HG03196 (cell line): Measurements from ENCODE around the gene SMCO4.

ENCODE experiments used
- ATAC-seq: cut with Tn5 transposase; IDR thresholded peaks from one replicate; pipeline ENCODE4 v1.9.1; 2021; ENCODE audit not compliant: unreplicated experiment

Gene SMCO4

DNA sequence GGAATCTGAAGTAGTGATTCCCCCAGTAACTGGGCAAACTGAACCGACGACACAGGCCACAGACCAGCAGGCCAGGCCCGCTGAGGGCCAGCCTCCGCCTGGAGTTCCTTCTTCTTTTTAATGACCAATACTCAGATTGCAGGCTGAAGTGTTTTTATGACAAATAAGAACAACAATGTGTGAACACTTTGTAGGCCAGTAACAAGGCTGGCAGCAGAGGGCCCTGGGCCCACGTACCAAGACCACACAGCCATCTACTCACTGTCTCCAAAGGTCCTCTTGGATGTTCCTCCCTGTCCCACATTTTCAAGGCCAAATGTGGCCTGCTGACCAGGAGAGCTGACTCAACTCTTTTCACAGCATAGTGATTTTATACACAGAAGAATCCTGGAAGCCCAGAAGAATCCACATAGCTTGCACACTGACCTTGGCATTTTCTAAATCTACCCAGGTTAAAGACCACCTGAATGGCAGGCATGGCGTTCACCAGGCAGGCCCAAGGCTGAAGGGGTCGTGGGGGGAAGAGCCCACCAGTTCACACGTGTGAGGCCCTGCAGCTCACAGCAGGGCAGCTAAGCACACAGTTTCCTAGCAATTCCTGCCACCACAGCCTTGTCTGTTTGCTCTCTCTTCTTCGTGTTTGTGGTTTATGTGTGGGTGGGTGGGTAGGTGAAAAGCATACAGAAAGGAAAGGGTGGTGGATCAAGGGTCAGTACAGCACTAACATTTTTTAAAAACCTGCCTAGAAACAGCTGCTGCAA is 13.3 kb downstream of the SMCO4 start:
- no peak for ATAC-seq

DNA sequence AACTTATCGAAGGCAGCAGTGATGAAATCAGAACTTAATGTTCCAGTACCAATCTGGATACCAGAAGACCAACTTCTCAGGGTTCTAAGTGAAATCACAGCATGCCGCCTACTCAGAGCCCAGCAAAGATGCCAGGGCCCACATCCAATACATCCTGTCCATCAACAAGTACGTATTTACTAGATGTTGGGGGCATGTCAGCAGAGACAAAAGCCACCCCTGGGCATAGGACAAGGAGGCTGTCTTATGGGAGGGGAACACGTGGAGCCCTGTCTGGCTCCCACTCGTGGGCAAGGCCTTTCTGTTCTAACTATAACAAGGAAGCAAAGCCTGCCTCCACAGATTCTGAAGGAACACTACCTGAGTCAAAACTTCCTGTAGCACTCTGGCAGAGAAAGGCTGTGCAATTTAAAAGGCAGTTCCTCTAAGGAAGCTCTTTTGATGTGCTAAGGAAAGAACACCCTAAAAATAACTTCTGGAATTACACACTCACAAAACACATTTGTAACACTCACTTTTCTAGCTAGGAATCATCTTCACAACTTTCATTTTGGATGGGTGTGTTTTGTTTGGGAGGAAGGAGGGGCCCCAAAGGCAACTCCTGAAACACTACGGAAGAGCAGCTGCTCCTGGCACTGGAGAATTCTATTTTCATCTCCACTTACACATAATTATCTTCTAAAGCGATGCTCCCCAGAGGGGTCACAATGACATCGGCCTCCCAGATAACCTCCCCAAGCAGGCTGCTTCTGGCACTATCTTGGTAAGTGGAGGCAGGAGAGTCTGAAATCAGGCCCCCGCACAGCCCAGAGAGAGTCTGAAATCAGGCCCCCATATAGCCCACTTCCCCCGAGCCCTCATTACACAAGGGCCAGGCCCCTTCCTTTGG is 14.2 kb downstream of the SMCO4 start:
- no peak for ATAC-seq

DNA sequence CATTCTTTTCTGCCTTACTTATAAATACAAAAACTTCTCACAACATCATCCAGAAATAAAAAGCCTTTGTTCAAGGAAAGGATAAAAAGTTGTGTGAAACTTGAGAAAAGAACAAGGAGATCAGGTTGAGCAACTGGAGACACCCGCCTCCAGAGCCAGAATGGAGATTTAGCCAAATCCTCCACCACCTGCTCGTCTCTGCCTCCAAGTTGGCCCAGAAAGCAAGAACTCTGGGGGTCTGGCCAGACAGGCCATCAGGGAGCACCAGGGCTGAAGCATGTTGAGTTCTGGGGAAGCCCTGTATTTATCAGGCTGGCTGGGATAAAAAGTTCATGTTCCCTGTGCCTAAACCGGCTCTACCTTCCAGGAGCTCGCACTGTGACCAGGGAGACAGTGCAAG is 14.9 kb downstream of the SMCO4 start:
- no peak for ATAC-seq

DNA sequence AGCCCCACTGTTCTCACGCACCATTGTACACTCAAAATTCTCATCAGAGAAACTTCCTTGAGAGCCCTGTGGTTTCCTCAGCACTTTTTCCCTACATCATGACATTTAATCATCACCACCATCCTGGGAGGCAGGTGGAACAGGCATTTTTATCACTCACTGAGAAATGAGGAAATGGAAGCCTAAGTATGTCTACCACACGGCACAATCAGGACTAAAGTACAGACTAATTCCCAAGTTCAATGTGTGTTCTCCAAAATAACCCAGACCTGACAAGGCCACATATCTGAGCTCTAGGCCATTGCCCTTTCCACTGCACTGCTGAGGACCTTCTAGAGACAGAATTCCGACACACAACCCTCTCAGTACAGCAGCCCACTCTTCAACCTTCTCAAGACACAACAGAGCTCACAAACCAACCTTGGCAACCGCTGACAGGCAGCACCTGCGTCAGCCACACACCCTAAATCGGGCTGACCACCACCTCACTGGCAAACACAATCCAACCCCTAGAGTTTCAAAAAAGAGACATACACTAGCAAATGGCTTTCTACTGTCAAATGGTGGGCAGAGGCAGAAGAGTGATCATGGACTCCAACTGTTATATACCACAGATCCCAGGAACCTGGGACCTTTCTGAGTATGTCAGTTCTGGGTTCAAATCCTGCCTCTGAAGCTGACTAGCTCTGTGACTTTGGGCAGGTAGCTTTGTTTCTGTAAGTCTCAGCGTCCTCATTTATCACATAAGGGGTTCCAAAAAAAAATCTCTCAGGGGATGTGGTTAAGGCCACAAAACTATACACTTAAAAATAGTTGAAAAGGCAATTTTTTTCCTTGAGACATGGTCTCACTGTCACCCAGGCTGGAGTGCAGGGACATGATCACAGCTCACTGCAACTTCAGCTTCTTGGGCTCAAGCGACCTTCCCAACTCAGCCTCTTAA is 16.3 kb downstream of the SMCO4 start:
- ATAC-seq = no peak

DNA sequence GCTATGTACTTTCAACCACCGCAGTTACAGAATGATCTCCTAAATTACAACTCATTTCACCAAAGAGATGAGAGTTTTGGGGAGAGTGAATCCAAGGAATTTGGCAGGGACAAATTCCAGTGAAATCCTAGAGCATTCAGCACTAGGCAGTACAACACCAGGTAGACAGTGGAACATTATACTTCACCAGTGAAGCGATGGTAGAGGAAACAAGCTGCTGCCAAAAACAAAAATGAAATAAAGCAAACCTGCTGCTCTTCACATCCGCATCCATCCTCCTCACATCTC is 16.9 kb downstream of the SMCO4 start:
- ATAC-seq = no peak

DNA sequence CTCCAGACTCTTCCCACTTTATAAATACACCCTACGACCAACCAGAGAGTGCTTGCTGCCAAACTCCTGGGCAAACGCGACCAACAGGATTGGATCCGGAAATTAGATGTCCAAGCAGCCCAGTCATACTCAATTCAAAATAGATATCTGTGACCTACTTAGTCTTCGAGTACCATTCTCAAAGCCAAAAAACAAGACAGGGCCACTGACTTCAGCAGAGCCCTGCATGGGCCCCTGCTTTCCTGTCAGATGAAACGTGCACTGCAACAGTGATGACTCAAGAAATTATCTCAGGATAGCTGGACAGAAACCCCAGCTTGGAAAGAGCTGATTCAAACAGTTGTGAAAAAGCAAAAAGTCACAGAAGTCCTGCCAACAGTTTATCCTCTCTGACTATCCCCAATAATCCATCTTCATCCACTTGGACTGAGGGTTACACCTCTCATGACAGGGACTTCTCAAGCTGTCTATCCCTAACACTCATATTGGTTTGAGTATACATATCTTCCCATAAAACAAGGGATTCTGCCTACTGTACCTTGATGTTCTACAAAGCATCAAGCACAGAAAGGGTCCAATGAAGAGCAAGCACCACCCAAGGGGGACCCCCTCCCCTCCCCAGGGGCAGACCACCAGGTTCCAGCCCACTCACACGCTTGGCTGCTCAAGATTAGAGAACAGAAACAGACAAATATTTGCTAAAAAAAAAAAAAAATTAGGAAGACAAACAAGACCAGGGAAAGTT is 17.4 kb downstream of the SMCO4 start:
- ATAC-seq = peak; percentile 25

DNA sequence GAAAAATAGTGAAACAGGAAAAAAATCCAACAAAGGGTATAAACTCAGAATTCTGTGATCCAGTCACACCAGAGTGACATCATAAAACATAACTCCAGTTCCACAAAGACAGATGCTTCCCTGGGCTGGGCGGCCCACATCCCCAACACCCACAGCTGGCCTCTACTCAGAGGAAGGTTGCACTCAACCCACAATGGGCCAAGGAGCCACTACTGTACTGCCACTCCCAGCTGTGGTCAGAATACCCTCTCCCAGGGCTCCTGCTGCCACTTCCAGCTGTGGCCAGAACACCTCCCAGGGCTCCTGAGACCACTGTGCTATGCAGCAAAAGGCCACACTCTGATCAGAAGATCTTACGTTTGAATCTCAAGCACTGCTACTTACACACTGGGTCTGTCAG is 18.3 kb downstream of the SMCO4 start:
- no peak for ATAC-seq

DNA sequence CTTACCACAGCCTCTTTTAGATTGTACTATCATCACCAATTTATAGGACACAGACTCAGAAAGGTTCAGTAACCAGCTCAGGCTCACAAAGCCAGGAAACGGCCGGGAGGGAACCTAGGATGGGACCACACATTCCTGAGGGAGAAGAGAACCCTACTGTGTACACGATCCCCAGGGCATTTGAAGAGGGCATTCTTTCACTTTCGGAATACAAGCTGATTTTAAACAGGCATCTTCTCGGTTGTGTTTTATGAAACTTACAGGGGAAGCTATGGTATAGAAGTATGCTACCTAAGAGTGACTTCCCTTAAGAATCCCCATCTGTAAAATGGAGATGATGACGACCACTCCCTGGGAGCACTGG is 19.0 kb downstream of the SMCO4 start:
- peak; percentile 34 for ATAC-seq

DNA sequence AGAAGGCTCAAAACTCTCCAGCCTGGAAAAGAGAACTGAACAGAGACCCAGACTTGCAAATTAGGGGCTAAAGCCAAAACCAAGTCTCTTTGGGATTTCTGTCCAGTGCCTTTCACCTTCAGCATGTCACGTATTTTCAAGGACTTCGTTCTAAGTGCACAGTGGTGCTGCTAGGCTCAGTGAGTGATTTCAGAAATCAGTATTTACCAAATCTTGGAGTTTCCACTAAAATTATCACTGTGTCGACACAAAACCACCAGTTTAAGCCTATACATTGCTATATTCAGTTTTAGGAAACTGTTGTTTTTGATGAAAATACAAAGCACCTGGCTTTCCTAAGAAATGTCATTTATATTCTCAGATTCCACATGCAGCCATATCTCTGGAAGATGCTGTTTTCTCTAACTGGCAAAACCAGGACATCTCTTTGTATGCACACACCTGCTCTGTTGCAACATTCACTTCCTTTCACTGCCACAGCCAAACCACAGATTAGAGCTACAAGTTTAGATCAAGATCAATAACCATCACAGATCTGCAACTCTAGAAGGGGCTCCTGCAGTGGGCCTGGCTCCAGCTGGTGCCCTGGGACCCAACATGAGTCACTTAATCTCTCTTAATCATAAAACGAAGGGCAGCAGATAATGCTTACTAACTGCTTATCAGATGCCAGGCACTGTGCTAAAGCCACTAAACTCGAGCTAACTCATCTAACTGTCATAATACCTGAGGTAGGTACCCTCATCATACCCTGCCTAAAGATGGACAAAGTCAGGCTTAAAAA is 22.3 kb downstream of the SMCO4 start:
- ATAC-seq = no peak

DNA sequence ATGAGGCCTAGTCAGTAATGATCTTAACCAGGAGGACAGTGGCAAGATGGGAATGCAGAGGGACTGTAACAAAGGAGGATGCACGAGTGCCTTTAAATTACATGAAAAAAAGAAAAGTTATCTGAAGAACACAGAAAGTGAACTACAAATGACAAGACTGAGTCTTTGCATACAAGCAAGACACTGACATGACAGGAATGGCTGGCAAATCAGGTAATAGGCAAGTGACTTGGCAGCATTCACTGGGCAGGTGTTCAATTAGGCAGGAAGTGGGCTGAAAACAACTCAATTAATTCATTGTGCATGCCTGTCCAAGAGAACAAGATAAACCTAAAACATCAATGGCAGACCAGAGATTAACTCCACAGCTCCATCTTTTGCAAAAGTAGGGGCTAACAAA is 24.0 kb downstream of the SMCO4 start:
- no peak for ATAC-seq

DNA sequence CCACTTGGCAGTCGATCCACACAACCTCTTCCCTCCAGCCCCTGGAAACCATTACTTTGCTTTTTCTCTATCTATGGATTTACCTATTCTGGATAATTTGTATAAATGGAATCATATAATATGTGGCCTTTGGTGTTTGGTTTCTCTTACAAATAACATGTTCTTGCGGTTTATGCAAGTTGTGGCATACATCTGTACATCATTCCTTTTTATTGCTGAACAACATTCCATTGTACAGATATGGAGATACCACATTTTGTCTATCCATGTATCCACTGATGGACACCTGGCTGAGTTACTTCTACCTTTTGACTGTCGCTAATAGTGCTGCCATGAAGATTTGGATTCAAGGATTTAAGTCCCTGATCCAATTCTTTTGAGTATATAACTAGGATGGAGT is 25.1 kb downstream of the SMCO4 start:
- no peak for ATAC-seq

DNA sequence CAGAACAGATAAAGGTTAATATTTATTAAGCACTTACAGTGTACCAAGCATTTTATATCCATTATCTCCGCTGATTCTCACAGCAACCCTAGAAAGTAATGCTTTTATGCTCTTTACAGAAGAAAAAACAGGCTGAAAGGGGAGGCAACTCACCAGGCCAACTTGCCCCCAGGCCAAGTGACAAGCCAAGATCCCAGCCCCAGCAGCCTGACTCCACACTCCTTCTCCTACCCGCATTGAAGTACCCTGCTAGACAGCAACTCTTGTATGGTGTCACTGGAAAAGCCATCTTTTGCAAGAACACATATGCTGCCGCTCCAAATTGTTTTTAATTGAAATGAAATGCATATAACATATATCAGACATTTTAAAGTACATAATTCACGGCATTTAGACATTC is 25.6 kb downstream of the SMCO4 start:
- ATAC-seq = no peak

DNA sequence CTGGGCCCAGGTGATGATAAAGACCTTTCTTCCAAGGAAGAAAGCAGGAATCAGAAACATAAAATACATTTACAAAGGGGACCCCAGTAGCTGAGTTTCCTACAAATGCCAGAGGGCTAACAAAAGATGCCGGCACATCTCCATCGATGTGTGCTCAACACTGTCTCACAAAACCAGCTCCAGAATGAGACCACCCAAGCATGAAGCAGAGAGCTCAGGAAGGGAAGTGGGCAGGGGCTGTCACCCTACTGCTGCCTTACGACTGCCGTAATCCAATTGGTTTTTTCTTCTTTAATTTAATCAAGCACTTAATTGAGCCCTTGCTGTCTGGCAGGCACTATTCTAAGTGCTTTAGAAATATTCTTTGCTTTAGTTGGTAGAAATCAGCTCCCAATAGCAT is 26.1 kb downstream of the SMCO4 start:
- ATAC-seq = no peak

DNA sequence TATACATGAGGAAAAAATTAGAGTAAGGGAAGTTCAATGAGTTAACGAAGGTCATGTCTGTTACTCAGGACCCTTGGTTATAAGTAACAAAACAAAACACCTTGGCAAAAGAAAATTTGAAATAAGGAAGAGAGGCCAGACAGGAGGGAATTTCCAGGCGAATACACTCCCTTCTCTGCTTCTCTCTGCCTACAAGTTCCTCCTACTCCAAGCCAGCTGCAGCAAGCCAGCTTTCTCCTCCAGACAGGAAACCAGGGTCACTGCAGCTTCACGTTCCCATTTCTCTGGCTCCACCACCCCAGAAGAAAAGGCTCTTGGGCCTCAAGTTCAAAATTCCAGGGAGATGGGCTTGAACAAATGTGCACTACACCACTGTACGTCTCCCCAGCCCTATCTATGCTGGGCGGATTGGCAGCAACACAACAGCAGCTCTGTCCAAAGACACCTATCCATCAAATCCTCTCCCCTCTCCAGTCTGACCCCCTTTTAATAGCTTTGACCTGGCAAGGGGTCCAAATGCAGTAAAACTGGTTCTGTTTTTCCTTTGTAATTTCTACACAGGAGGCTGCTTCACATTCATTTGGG is 27.7 kb downstream of the SMCO4 start:
- ATAC-seq = no peak

DNA sequence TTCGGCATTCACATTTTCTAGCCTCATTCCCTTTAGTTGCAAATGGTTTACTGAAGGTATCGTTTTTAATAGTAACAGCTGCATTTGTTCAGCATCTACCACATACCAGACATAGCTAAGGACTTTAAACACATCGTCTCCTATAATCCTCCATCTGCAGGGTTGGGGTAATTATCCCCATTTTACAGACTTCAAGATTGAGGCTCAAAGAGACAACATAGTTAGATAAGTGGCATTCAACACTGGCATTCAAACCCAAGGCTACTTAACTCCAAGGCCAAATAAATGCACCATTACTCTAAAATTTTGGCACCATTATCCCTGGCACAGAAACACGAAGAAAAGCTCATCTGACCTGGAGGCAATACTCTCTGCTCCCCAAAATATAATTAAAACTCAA is 28.5 kb downstream of the SMCO4 start:
- ATAC-seq = no peak

DNA sequence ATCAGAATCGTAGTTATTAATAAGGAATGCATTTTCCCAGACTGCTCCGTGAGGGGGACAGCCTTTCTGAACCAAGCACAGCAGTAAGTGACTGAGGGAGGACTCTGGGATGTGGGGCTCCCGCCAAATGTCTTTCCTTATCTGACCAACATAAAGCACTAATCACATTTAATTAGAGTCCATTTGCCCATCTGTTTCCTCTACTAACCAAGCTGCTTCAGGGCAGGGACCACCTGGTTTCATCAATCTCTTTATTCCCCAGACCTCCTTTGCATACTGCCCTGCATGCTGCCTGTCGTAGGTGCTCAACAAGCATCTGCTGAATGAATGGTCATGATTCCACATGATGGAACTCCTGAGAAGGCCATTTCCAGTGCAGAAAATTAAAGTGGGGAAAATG is 29.4 kb downstream of the SMCO4 start:
- no peak for ATAC-seq

DNA sequence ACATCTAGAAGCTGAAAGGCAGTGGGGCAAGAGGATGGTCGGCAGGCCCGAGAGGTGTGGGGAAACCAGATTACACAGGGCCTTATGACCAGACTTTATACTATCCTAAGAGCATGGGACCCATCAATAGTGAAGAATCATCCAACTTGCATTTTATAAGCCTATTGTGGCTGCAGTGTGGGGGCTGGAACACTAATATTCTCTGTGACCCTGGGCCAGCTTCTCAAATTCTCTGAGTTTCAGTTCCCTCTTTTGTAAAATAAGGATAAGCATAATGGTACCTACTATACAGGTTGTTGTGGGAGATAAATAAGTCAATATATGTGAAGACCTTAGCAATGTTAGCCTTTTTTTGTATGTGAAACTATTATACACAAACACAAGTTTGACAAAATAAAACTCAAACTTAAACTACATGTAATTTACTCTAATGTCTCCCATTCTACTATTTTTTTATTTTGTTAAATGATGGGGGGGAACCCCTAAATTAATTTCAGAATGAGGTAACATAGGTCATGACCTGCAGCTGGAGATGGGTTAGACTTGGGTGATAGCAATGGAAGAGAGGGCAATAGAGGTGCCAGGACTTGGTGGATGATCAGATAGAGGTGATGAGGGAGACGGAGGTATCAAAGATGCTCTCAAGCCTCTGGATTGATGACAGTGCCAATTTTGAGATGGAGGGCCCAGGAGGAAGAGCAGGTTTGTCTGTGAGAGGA is 30.1 kb downstream of the SMCO4 start:
- ATAC-seq = peak; percentile 73

DNA sequence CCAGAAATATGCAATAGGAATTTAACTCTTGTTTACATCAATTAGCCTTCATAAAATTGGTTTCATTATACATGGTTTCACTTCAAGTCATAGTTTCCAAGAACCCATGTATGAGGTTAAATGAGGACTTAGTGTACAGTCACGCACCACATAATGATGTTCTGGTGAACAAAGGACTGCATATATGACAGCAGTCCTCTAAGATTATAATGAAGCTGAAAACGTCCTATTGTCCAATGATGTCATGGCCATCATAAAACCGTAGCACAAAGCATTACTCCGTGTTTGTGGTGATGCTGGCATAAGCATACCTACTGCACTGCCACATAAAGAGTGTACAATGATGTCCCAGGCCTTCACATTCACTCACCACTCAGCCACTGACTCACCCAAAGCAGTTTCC is 31.1 kb downstream of the SMCO4 start:
- peak; percentile 77 for ATAC-seq
